ENCODE measurements around the gene RAB36. TPM values are rescaled to one million over a fixed set of nuclear protein-coding genes. Genes with fewer than 3 reads are reported as not detected.

The RAB36 gene
- total and polyA plus RNA-seq, 7 donors, result 0.05 to 0.56 (median 0.23) TPM; not detected in 1

DNA sequence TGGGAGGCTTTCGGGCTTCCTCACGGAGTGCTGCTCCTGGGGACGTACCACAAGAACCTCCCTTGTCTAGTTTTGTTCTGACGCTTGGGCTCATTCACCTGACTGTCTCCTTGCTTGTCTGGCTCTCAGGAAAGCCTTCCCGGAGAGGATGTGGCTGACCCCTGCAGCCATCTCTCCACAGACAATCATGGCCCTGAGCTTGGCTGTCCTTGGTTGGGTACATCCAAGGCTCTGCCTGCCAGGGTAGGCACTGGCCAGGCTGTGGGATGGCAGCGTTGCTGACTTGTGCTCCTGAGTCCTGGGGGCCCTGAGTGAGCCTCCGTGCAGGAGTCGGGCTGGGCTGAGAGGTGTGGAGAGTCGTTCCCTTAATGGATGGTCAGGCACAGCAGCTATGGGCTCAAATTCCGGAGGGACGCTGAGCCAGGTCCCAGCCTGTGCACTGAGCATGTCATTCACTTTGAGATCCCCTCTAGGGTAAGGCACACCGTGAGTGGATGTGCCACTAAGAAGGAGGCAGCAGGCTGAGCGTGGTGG lies 67.8 kb downstream of the RAB36 start:
- intact Hi-C loops (cut with DNase I), result no loop called here
- Histone ChIP-seq H3K4me1 (peaks cover 27% of the 10 kb centered on the region), H3K36me3 (ENCODE audit: insufficient read depth in 1 of 2, low read depth in 1 of 2) (no peaks in the 10 kb centered on the region), H3K9me3 (no peaks in the 10 kb centered on the region), H3K4me3 (no peak overlapping the region), H3K27ac (no peak overlapping the region), H3K27me3 (ENCODE audit: insufficient read depth in 3 of 3, low read length in 2 of 3) (peaks cover 0 to 5% (median 0%) of the 10 kb centered on the region in 3 donors)
- TF ChIP-seq, protein P1, sequence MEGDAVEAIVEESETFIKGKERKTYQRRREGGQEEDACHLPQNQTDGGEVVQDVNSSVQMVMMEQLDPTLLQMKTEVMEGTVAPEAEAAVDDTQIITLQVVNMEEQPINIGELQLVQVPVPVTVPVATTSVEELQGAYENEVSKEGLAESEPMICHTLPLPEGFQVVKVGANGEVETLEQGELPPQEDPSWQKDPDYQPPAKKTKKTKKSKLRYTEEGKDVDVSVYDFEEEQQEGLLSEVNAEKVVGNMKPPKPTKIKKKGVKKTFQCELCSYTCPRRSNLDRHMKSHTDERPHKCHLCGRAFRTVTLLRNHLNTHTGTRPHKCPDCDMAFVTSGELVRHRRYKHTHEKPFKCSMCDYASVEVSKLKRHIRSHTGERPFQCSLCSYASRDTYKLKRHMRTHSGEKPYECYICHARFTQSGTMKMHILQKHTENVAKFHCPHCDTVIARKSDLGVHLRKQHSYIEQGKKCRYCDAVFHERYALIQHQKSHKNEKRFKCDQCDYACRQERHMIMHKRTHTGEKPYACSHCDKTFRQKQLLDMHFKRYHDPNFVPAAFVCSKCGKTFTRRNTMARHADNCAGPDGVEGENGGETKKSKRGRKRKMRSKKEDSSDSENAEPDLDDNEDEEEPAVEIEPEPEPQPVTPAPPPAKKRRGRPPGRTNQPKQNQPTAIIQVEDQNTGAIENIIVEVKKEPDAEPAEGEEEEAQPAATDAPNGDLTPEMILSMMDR (IDR thresholded peaks at IDR 0.05), result no peak
- 38 to 49% (median 46%) methylated on average over 13 of the region's 13 CpGs for WGBS, 3 donors
- ATAC-seq (peak in 2 of 4 donors; percentile 23), DNase-seq (no peak)

DNA sequence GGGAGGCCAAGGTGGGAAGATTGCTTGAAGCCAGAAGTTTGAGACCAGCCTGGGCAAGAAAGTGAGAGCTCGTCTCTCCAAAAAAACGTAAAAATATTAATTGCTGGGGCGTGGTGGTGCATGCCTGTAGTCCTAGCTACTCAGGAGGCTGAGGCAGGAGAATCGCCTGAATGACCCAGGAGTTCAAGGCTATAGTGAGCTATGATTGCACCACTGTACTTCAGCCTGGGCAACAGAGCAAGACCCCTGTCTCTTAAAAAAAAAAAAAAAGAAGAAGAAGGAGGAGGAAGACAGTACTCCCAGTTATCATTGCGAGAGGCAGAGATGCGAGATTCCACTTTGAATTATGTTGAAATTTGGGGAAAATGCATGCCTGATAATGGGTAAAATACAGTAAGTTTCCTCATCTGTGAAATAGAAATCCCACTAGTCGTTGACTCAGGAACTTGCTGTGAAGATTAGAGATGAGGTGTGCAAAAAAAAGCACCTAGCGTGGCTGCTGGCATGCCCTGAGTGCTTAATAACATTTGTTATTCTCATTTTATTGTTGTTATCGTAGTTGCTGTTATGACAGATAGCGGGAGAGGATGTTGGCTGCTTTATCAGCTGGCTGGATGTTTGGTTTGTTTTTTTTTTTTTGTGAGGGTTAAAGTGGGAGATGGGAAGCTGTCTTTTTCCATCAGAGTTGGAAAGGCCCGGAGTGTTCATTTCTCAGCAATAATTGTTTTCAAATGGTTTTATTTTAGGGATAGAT lies 68.5 kb downstream of the RAB36 start:
- Histone ChIP-seq H3K27me3 (ENCODE audit: insufficient read depth in 3 of 3, low read length in 2 of 3) (peaks cover 0 to 10% (median 0%) of the 10 kb centered on the region in 3 donors), H3K4me1 (peaks cover 33% of the 10 kb centered on the region), H3K36me3 (ENCODE audit: insufficient read depth in 1 of 2, low read depth in 1 of 2) (no peaks in the 10 kb centered on the region), H3K27ac (no peak overlapping the region), H3K9me3 (no peaks in the 10 kb centered on the region), H3K4me3 (no peak overlapping the region)
- DNase-seq, result no peak
- no peak for ATAC-seq
- TF ChIP-seq, protein P1 (IDR thresholded peaks at IDR 0.05), result no peak
- intact Hi-C loops (cut with DNase I), result no loop called here
- WGBS, 3 donors, result 67 to 72% (median 67%) methylated on average over 11 of the region's 11 CpGs

Other genes with a start within 250 kb of the RAB36 start
- gene GNAZ, start 75.0 kb upstream of the RAB36 start, total RNA-seq, result 1 to 10 TPM; 1.5 to 3.9 (median 1.9) TPM
- 1 to 10 TPM in 2 of 3 donors, under 1 TPM in 1; 0.99 to 2.2 (median 1.6) TPM for gene GNAZ, start 75.0 kb upstream of the RAB36 start, polyA plus RNA-seq
- not detected for gene RSPH14, start 3.5 kb upstream of the RAB36 start, total RNA-seq
- not detected for gene RSPH14, start 3.5 kb upstream of the RAB36 start, polyA plus RNA-seq
- 1 to 10 TPM; 6.5 to 7.7 (median 7.0) TPM for gene BCR, start 35.0 kb downstream of the RAB36 start, total RNA-seq
- gene BCR, start 35.0 kb downstream of the RAB36 start, polyA plus RNA-seq, result 1 to 10 TPM; 2.7 to 4.7 (median 4.0) TPM

Measured in psoas muscle (tissue), 8 donors.